ENCODE results near the gene RSPRY1.

Gene RSPRY1

GRCh38 chr16:57185945-57186871 lies at the start of gene RSPRY1, which contains the start of gene PSME3IP1:
Gene RSPRY1 (plus strand): TSS chr16:57186329. CDS start chr16:57204659, 18,330 bp downstream.
Gene PSME3IP1 (minus strand): TSS chr16:57186039. CDS start chr16:57173854, 12,185 bp downstream.
- no peak for TF ChIP-seq CTCF (conservative IDR thresholded peaks at IDR 0.05; ENCODE audit: low read depth, low read length)
- peak within 1 kb of the TSS; percentile 98 for H3K4me3 ChIP-seq (ENCODE audit: low read length)
- DNase-seq (ENCODE audit: low read depth): peak; percentile 98

GRCh38 chr16:57137043-57137442 lies 49.1 kb upstream of the RSPRY1 start:
- H3K4me3 ChIP-seq (ENCODE audit: low read length): no peak overlapping the region
- no peak for TF ChIP-seq CTCF (conservative IDR thresholded peaks at IDR 0.05; ENCODE audit: low read depth, low read length)
- no peak for DNase-seq (ENCODE audit: low read depth)

- TF ChIP-seq CTCF (conservative IDR thresholded peaks at IDR 0.05; ENCODE audit: low read depth, low read length): no peak
- no peak for DNase-seq (ENCODE audit: low read depth)
- no peak overlapping the region for H3K4me3 ChIP-seq (ENCODE audit: low read length)
Observed at GRCh38 chr16:57137566-57138273, 48.4 kb upstream of the RSPRY1 start.

GRCh38 chr16:57138281-57138935 lies 47.7 kb upstream of the RSPRY1 start:
- H3K4me3 ChIP-seq (ENCODE audit: low read length): no peak overlapping the region
- no peak for TF ChIP-seq CTCF (conservative IDR thresholded peaks at IDR 0.05; ENCODE audit: low read depth, low read length)
- no peak for DNase-seq (ENCODE audit: low read depth)

- H3K4me3 ChIP-seq (ENCODE audit: low read length): no peak overlapping the region
- no peak for TF ChIP-seq CTCF (conservative IDR thresholded peaks at IDR 0.05; ENCODE audit: low read depth, low read length)
Observed at GRCh38 chr16:57140931-57141668, 45.0 kb upstream of the RSPRY1 start.

GRCh38 chr16:57141822-57142631 lies 44.1 kb upstream of the RSPRY1 start:
- DNase-seq (ENCODE audit: low read depth): no peak
- H3K4me3 ChIP-seq (ENCODE audit: low read length): no peak overlapping the region
- TF ChIP-seq CTCF (conservative IDR thresholded peaks at IDR 0.05; ENCODE audit: low read depth, low read length): no peak

More at GRCh38 chr16:57140931-57141668, 45.0 kb upstream of the RSPRY1 start:
- no peak for DNase-seq (ENCODE audit: low read depth)

All from retinal pigment epithelial cell (primary cell).